GM12865 (cell line): ENCODE data around the gene DEFB125.

Experiments
- DNase-seq: peaks from one replicate; pipeline ENCODE4 v3.0.0; 2010; ENCODE audit warnings: low read depth
- H3K4me3 ChIP-seq: 2 replicates; pipeline ENCODE4 v1.5.1; 2011; ENCODE audit warnings: mild to moderate bottlenecking, low read depth, low read length, control low read depth
- TF ChIP-seq, protein P1 (sequence below): IDR thresholded peaks from 2 replicates; pipeline ENCODE4 v1.5.1; 2011; ENCODE audit warnings: low read length, control low read depth, low read depth, inconsistent platforms; ENCODE audit not compliant: insufficient read depth; ENCODE audit errors: missing control alignments

DEFB125 gene

DNA sequence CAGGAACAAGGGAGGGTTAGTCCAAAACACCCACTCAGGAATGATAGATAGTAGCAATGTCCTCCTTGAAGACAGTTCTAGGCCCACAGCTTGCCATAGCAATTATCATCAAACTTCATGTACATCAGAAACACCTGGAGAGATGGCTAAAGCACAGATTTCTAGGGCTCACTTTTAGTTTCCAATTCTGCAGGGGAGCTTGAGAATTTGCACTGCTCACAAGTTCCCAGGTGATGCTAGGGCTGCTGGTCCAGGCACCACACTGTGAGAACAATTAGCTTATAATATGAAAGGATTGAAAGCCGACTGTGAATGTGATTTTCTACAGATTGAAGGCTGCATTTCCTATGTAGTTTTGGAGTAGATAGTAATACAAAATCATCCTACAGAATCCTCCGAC lies 58.4 kb downstream of the DEFB125 start:
- TF ChIP-seq, protein P1, sequence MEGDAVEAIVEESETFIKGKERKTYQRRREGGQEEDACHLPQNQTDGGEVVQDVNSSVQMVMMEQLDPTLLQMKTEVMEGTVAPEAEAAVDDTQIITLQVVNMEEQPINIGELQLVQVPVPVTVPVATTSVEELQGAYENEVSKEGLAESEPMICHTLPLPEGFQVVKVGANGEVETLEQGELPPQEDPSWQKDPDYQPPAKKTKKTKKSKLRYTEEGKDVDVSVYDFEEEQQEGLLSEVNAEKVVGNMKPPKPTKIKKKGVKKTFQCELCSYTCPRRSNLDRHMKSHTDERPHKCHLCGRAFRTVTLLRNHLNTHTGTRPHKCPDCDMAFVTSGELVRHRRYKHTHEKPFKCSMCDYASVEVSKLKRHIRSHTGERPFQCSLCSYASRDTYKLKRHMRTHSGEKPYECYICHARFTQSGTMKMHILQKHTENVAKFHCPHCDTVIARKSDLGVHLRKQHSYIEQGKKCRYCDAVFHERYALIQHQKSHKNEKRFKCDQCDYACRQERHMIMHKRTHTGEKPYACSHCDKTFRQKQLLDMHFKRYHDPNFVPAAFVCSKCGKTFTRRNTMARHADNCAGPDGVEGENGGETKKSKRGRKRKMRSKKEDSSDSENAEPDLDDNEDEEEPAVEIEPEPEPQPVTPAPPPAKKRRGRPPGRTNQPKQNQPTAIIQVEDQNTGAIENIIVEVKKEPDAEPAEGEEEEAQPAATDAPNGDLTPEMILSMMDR: no peak
- no peak overlapping the region for H3K4me3 ChIP-seq
- DNase-seq: no peak
